Activated CD8-positive, alpha-beta memory T cell treated with anti-CD3 and anti-CD28 coated beads, Interleukin-2, amount 50 U/mL, for 24 hours (primary cell): ENCODE data around the gene OSTC.

ENCODE experiments used
- DNase-seq: peaks from one replicate; pipeline ENCODE4 v3.0.0-alpha.2; 2020; ENCODE audit errors: extremely low read depth

Gene OSTC

DNA sequence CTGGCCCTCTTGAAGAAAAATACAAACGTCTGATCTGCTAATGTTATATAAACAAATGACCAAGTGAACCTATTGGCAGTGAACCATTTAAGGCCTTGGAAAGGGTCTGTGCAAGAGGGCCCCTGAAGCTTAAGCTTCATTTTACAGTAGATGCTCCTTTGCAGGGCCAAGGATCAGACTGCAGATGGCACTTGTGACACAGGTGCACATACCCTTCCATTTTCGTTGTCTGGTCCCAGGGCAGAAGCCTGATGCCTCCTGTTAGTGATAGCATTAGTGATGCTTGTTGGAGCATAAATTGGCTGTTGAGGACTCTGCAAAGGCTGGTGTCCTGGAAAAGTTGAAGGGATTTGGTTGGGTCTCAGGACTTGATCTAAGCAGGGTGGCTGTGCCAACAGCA is 65.9 kb downstream of the OSTC start:
- no peak for DNase-seq

DNA sequence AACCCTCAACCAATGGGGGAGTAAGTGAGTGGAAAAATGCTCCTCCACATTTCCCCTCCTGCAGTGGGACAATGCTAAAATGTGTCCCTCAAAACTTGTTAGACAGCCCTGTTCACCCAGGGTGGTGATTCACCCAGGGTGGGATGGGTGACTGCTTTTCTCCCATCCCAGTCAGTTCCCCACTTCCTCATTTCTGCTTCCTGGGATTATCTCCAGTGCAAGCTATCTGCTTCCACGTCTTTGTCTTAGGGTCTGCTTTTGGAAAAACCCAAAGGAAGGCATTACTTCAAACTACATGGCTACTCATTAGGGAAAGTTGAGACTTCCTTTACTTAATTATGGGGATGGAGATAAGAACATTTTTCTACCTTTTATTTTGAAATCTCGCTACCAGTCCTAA is 67.0 kb downstream of the OSTC start:
- DNase-seq: no peak
